ENCODE data around the gene DVL1. TPM values are rescaled to one million over a fixed set of nuclear protein-coding genes. Genes with fewer than 3 reads are reported as not detected.

Gene DVL1
- total and polyA plus RNA-seq, 2 of the 13 experiments (the other 11 are each of a cell fraction or from before 2014, with no cell fraction given): 30.8 to 60.4 TPM

GRCh38 chr1:1328254-1328653 lies 21.0 kb downstream of the DVL1 start:
- Histone ChIP-seq H3K4me3 (replicated peaks in 1 of 3; ENCODE audit: insufficient read depth in 1 of 3, low read depth in 2 of 3, low read length in 3 of 3) (no peak overlapping the region), H3K36me3 (replicated peaks in 1 of 2; ENCODE audit: control insufficient read depth in 1 of 2, insufficient read depth in 2 of 2, low read length in 2 of 2) (peaks cover 0 to 3% of the 10 kb centered on the region in 2 experiments; a peak in 1 of 5 replicates), H3K4me1 (ENCODE audit: insufficient read depth, low read length) (peaks cover 40% of the 10 kb centered on the region), H2AFZ (ENCODE audit: low read length) (no peak overlapping the region), H3K9ac (ENCODE audit: insufficient read depth, low read depth, low read length) (no peak overlapping the region), H3K4me2 (ENCODE audit: low read depth, low read length) (no peak overlapping the region), H3K9me3 (ENCODE audit: low read length) (no peaks in the 10 kb centered on the region), H3K27me3 (ENCODE audit: control insufficient read depth in 1 of 2, insufficient read depth in 2 of 2, low read length in 2 of 2) (0 out of 5 replicates have a peak, but pooled peaks cover 0 to 4% of the 10 kb centered on the region in 2 experiments), H3K27ac (ENCODE audit: extremely low read length, insufficient read depth, low read length) (no peak overlapping the region), H4K20me1 (ENCODE audit: insufficient read depth, low read length) (no peaks in the 10 kb centered on the region), H3K79me2 (ENCODE audit: insufficient read depth, low read length) (peaks cover 23% of the 10 kb centered on the region)
- ChIA-PET POLR2A (interaction anchor here (1.4 kb wide), 1 partner anchor 19 kb away, joined by 3 read pairs; no protein-coding TSS in a partner anchor), CTCF (ENCODE audit: low intra/inter-chr PET ratio, low total read pairs) (no interaction called here)
- WGBS (ENCODE audit: low lambda C conversion rate): no CpG with 5 or more reads among the region's 15 CpGs
- BruUV-seq (replicated peaks): no TSS peak
- intact Hi-C loops (cut with micrococcal nuclease; ENCODE audit: unreplicated experiment) (no loop called here), in situ Hi-C loops (cut with HindIII; ENCODE audit: extremely low pct_ligation_motif_present, low pct_unique_long_range_greater_than_20kb) (no loop called here)
- no peak for DNase-seq (ENCODE audit: low spot score)
- no peak for FAIRE-seq
- TF ChIP-seq ETS1 (CRISPR knock-in tag; IDR thresholded peaks at IDR 0.05) (no peak), MATR3 (CRISPR knock-in tag; IDR thresholded peaks at IDR 0.05) (no peak), JDP2 (CRISPR knock-in tag; IDR thresholded peaks at IDR 0.05; ENCODE audit: borderline replicate concordance) (no peak), ZNF850 (CRISPR knock-in tag; conservative IDR thresholded peaks at IDR 0.05) (no peak), EP300 (IDR thresholded peaks at IDR 0.05; ENCODE audit: low read depth in 2 of 2, low read length in 2 of 2) (no peak), EP300 (CRISPR knock-in tag; IDR thresholded peaks at IDR 0.05; ENCODE audit: borderline replicate concordance) (no peak), POLR2AphosphoS2 (IDR thresholded peaks at IDR 0.05; ENCODE audit: low read depth, low read length) (0 out of 2 replicates have a peak, but pooled peaks have one; percentile 35), MEIS2 (CRISPR knock-in tag; IDR thresholded peaks at IDR 0.05) (no peak)
- TF ChIP-seq, protein P1, sequence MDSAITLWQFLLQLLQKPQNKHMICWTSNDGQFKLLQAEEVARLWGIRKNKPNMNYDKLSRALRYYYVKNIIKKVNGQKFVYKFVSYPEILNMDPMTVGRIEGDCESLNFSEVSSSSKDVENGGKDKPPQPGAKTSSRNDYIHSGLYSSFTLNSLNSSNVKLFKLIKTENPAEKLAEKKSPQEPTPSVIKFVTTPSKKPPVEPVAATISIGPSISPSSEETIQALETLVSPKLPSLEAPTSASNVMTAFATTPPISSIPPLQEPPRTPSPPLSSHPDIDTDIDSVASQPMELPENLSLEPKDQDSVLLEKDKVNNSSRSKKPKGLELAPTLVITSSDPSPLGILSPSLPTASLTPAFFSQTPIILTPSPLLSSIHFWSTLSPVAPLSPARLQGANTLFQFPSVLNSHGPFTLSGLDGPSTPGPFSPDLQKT (CRISPR knock-in tag; IDR thresholded peaks at IDR 0.05; ENCODE audit: borderline replicate concordance): no peak
- no peak for ATAC-seq

Data from HepG2 (cell line).